GM19324 (cell line): ENCODE measurements around the gene HIVEP3.

Experiments
- ATAC-seq: cut with Tn5 transposase; IDR thresholded peaks from one replicate; pipeline ENCODE4 v1.9.1; 2021; ENCODE audit warnings: mild to moderate bottlenecking, moderate library complexity; ENCODE audit not compliant: unreplicated experiment, low FRiP score

HIVEP3 gene

DNA sequence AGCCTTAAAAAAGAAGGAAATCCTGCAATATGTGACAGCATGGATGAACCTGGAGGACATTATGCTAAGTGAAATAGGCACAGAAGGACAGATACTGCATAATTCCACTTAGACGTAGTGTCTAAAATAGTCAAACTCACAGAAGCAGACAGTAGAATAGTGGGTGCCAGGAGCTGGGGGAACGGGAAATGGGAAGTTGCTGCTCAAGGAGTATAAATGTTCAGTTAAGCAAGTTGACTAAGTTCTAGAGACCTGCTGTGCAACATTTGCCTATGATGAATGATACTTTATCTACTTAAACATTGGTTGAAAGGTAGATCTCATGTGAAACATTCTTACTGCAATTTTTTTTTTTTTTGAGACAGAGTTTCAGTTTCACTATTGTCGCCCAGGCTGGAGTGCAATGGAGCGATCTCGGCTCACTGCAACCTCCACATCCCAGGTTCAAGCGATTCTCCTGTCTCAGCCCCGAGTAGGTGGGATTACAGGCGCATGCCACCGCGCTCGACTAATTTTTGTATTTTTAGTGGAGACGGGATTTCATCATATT, 197.8 kb downstream of the HIVEP3 start:
- ATAC-seq, result no peak

DNA sequence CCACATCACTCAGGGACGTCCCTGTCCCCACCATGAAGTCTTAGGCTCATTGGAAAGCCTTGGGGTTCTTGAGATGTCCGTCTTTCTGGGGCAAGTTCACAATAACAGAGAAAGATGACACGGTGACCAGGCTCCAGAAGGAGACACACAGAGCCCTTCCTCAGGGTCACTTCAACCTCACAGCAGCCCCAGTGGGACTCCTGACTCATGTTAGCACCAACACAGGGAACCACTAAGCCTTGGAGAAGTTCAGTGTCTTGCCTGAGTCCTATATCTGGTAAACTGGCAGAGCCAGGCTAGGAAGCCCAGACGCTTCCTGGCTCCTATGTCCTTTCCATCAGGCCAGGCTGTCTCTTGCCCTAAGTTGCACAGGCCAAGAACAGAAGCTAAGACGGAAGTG, 199.1 kb downstream of the HIVEP3 start:
- no peak for ATAC-seq

DNA sequence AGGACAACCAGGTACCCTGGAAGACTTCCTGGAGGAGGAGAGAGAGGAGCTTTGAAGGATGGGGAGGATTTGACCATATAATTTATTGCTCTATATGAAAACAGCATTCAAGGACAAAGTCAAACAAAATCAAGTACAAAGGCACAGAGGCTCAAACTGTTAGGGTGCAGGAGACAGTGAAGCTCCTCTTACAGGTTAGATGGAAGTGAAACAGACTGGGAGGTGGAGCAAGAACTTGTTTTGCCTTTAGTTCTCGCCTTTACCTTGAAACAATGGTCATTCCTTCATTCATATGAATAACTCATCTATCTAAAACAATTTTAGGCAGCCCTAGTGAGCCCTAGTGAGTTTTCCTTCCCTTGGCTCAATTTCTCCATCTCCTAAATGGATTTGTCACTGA, 199.6 kb downstream of the HIVEP3 start:
- no peak for ATAC-seq

DNA sequence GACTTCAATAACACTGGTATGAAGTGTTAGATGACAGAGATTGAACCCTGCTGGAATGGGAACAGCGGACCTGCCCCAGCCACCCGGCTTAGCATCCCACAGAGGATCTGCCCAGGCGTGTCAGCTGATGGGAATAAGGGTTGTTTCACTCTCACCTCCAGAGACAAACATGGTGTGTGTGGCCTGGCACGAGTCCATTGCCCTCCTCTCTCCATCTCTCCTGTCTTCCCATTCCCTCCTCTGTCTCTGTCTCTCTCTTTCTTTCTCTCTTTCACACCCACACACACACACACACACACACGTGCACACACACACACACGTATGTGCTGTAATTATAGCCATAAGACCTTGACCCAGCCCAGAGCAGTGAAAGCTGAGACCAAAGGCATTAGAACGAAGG, 200.2 kb downstream of the HIVEP3 start:
- ATAC-seq, result no peak

DNA sequence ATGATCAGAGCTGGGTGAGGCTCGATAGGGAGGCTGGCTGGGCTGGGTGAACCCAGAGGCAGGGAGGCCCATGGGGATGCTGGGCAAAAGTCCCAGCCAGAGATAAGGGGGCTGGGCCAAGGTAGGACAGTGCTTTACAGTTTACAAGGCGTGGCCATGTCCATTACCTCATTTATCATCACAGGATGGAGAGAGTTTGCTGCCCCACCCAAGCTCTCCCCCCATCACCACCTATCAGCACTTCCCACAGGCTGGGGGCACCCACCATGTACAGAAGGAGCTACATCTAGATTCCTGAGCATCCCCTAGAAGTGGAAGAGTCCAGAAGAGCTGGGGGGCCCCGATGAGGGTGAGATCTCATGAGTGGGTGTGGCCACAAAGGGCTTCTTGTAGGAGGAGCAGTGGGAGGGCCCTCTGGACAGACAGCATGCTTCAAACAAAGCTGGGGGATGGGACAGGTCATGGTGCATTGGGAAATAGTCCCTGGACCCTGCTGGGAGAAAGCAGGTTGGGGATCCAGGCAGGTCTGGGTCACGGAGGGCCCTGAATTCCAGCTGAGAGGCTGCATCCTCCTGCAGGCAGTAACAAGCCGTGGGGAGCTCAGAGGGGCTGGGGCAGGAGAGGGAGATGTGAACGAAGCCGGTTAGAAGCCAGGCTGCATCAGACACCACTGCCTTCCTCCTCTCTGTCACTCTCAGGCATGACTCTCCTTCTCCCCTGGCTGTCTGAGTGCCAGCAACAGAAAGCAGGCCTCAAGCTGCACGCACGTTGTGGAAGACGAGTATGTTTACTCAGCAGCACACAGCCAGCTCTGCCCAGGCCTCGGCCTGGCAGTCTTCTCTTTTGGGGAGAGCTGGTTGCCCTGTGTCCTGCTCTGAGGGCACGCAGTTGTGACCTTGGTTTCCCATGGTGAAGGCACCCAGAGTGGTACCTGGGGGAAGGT, 202.3 kb downstream of the HIVEP3 start:
- no peak for ATAC-seq

DNA sequence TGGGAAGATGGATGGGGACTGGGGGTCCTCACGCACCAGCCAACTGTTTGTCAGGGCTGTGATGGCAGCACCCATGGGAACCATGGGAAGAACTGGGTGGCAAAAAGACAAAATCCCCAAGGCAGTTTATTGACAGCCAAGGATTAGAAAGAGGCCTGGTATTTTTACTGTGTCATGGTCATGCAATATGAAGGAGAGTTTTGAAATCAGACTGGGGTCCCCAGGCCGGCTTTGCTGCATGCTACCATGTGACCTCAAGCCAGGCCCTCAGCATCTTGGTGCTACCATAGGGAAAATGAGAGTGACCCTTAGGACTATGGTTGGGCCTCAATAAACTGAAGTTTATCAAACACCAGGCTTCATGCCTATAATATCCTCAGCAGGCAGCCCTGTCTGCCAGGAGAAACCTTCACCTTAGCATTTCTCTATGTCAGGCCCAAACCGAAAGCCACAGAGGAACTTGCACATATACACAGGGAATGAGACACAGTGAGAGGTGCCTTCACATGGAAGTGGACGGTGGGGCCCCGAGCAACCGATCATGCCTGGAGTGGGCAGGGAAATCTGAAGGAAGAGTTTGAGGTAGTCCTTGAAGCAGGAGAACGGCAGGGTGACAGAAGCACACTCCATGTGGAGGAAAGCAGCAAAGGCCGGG, 203.2 kb downstream of the HIVEP3 start:
- ATAC-seq, result no peak

DNA sequence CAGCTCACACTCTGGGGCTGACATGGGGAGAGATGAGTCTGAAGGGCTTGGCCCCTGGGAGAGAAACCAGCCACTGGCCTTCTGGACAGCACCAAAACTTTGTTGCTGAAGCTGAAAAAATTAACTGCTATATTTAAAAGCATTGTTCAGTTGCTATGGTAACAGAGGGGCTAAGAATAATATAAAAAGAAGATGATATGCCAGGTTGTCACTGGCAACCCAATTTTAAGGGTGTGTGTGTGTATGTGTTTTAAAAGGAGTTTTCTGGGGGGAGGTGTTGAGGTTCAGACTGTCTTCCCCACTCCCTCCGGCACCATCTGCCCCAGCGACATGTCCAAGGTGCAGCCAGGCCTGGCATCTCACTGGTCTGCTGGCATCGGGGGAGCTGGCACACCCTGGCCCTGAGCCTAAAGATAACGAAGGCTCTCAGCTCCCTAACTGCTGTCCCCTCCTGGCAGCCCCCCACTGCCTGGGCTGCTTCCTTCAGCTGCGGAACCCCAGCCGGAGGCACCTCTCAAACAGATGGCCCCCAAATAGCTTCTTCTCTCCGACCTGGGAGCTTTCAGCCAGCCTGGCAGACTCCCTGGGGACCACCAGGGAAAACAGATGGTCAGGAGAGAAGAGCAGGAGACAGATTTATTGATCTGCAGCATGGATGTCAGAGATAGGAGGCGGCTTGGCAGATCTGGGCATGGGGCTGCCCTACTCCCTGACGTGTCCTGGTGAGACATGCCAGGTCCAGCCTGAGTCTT, 203.9 kb downstream of the HIVEP3 start:
- ATAC-seq, result no peak

DNA sequence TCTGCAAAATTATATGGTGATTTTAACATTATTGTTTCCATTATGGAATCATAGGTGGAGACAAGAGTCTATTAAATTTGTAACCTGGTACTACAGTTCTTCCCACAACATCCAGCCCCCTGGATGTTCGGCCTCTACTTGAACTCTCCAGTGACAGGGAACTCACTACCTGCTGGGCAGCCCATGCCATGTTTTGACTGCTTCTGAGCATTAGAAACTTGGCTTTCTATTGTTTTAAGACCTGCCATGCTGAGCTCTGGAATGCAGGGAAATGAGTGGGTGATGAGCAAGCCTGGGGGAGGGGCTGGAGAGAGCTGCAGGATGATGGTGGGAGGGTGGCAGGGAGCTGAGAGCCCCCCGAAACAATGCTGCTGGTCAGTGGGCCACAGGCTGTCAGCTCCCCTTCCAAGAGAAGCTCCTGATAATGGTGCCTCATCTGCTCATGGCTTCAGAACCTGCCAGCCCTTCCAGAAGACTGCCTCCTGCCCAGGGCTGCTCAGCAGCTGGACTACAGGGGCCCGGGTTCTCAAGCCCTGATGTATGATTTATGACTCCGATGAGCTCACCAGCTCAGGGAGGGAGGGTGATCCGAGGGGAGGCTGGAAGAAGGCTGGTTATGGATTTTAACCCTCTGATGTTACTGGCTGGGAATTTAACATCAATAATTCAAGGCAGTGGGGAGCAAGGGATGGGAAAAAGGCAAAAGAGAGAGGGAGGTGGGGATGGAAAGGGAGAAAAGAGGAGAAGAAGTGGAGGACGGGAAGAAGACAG, 205.0 kb downstream of the HIVEP3 start:
- ATAC-seq, result no peak

DNA sequence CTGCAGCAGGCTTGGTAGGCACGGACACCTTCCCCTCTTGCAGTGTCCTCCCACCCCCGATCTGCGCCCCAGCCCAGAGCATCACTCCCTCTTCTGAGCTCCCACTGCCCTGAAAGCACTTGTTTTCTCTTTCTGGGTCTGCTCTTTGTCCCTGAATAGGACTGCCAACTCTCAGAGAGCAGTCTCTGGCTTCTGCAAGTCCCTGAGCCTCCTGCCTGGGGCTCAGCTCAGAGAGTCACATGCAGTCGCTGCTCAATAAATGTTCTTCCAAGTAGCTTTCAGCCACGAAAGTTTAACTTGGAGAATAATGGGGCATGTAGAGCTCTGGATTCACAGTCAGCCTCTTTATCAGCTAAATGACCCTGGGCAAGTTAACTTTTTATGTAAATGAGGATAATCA, 205.6 kb downstream of the HIVEP3 start:
- no peak for ATAC-seq

DNA sequence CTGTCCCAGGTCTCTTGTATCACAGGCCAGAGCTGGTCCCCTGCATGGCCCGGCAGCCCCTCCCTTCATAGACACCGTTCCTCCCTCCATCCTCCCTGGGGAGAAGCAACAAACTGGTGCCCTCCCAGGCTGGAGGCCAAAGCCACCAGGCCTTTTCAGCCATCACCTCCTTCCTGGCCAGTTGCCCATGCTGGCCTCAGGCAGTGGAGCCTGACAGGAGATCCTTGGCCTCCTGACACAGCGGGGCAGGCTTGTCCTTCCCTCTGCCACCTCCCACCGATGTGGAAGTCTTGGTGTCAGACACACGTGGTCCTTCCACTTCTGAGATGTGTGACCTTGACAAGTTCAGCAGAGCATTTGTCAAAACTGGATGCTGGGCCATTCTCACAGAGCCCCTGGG, 206.0 kb downstream of the HIVEP3 start:
- ATAC-seq, result no peak

DNA sequence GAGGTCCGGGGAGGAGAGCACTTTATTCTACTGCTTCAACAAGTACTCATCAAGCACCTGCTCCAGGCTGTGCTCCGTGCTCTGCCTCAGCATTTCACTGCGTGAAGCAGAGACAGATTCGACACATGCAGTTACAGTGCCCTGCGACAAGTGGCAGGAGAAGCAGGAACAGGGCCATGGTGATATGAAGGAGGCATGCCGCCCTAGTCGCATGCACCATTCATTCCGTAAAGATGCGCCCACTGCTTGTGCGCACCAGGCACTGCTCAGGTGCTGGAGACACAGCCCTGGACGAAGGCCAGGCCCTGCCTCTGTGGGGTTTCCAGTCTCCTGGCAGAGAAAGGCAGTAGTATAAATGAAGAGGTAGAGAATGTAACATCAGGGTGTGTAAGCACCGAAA, 206.6 kb downstream of the HIVEP3 start:
- no peak for ATAC-seq

DNA sequence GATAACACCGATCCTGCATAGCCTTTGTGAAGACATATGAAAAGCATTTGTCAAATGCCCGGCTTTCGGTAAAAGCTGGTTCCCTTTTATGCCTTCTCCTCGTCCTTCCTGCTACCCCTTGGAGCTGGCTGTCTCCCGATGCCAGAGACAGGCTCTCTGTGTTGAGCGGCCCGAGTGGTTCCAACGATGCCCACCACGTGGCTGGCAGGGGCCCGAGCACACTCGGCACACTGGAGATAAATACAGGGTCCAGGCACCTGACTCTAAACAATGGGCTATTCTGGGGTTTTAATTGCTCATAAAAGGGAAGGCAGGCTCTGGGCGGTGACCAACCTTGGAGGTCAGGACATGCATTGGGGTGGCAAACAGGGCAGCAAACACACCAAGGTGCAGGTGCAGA, 207.1 kb downstream of the HIVEP3 start:
- ATAC-seq, result no peak

DNA sequence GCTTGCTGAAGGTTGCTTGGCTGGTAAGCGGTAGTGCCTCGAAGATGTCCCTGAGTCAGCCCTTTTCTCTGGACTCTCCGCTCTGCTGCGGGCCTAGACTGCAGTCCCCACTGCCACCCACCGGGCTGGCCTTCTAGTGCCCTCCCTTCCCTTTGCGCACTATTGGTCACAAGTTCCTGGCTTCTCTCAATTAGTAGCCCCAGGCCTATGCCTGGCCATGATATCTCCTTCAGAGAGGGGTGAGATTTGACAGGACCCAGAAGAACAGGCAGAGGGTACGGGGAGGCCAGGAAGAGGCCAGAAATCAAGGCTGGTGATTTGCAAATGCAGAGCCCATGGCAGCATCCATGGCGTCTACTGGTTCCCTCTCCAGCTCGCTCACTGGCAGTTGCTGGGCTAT, 207.7 kb downstream of the HIVEP3 start:
- no peak for ATAC-seq

DNA sequence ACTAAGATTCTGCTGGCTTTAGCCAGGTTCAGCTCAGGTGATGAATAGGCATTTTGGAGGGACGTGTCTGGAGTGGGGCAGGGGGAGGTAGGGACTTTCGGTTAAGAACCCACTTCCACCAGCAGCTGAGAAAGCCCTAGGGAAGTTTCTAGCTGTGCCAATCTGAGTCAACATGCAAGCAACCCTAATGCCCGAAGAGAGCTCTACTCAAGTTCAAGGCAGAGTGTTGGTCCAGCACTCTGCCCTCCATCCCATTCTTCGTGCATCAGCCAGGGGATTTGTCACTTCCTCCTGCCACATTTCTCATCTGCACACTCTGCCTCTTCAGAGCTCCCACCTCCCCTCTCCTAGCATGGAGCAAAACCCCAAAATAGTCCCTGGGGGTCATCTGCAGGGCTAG, 208.8 kb downstream of the HIVEP3 start:
- no peak for ATAC-seq

DNA sequence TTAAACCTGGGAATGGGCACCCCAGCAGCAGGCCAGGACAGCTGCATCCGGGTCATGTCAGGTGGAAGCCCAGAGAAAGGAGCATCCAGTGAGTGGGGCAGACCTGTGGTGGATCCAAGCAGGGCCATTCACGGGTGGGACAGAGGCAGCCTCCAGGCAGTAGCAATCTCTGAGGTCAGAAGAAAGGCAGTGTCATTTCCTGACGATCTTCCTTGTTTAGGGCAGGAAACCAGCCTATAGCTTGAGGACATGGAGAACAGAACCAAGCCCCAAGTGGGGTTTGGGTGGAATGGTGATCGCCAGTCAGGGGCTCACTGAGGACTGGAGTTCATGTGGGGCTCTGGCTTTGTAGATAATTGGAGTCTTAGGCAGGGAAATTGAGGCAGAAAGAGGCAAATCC, 209.4 kb downstream of the HIVEP3 start:
- ATAC-seq, result no peak

DNA sequence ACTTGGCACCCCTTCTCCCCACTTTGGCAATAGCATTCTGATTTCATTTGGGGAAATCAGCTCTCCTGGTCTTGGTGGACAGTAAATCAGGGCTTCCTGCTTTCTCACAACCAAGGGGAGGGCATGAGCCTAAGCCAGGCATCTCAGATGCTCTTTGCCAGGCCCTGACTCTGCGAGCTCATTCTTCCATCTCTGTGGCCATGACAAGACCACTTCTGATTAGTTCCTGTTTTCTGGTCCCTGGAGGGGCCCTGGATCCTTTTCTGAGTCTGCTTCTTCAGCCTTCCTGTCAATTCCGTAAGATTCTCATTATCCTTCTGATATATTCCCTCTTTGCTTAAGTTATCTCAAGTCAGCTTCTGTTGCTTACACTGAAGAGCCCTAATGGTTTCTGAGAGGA, 210.4 kb downstream of the HIVEP3 start:
- no peak for ATAC-seq

DNA sequence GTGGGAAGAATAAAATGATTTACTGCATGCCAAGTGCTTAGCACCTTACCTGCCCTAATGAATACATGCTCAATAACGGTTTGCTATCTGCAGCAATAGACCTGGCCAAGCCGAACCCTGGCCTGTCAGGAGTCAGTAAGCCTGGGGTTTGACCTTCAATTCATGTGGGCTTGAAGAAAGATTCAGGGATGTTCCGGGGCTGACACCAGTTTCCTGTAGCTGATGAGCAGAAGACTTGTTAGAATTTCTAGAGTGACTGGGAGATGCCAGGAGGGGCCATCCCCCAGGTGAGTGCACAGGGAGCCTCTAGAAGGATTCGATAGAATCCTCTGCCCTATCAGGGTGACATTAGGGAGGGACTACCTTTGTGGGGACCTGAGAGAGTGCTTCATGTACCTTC, 210.9 kb downstream of the HIVEP3 start:
- no peak for ATAC-seq

DNA sequence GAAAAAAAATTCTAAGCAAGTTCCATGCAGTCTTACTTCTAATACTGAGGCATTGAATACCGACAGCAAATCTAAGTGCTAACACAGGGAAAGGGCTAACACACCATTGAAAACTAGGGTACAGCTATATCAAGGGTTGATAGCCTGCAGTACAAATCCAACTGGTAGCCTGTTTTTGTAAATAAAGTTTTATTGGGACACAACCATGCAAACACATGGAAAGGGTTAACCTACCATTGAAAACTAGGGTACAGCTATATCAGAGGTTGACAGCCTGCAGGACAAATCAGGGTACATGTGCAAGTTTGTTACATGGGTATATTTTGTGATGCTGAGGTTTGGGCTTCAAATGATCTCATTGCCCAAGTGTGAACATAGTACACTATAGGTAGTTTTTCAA, 212.9 kb downstream of the HIVEP3 start:
- no peak for ATAC-seq

DNA sequence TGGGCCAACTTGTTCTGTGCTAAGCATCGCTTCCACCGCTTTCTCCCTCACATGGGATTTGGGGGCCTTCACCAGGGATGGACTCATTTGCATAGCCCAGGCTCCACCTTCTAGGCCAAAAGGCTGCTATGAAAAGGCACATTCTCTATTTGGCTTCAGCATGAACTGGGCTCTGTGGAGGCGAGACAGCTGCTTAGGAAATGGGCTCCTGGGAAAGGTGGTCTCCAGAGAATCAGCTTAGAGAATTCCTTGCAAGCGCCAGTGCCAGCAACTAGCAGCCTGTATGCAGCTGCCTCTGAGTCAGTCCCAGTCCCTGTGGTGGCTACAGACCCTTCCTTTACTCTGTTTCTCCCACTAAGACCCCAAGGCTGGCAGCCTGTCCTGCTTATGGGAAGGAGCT, 214.5 kb downstream of the HIVEP3 start:
- no peak for ATAC-seq

DNA sequence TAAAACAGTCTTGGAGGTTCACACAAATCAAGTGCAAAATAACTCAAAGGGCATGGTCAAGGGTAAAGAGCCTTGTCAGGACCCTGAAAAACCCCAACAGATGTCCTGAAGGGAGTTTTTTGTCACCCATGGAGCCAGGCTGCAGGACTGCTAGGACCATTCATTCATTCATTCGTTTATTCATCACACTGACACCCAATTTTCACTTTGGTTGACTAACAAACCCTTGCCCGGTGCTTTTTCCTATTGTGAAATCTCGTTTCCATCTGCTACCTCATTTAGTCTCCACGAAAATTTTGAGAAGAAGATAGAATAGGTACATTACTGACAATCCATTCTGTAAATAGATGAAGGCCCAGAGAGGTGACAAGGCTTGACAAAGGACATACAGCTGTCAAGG, 216.0 kb downstream of the HIVEP3 start:
- ATAC-seq, result no peak
